IMR-90 (cell line): Measurements from ENCODE around the gene CTNND2. TPM values are rescaled to one million over a fixed set of nuclear protein-coding genes. Genes with fewer than 3 reads are reported as not detected.

Source experiments
- ATAC-seq: fragments of 200-7000 bp; cut with Tn5 transposase; 2 replicates; pipeline ENCODE4 v1.9.1; 2020; ENCODE audit warnings: low read depth, mild to moderate bottlenecking, moderate library complexity
- BruUV-seq: library from RNA; stranded (reverse); fragments of 400-500 nt; replicated peaks from 2 replicates; lab custom pipeline; 2021; lab: Mats Ljungman, UMichigan
- CTCF ChIA-PET: fragments of 300-600 bp; formaldehyde crosslinking; extraction: SDS; loops from one replicate; lab custom pipeline; 2021; ENCODE audit warnings: antibody characterized with exemption; lab: Yijun Ruan, JAX
- POLR2A ChIA-PET: fragments of 300-600 bp; sonication (Branson Sonifier 250); formaldehyde crosslinking; loops from one replicate; lab custom pipeline; 2022; ENCODE audit warnings: antibody characterized with exemption; ENCODE audit not compliant: unreplicated experiment; lab: Charles Lee
- DNase-seq: peaks from one replicate; pipeline ENCODE4 v3.0.0; 2013
- H2AFZ ChIP-seq: replicated peaks from 2 replicates; pipeline ENCODE3; 2013; ENCODE audit warnings: low read length, mild to moderate bottlenecking; ENCODE audit not compliant: poor library complexity
- H2AK5ac ChIP-seq: 2 replicates; pipeline ENCODE4 v1.6.1; 2013; ENCODE audit warnings: low read depth, low read length, inconsistent platforms
- H2AK9ac ChIP-seq: replicated peaks from 2 replicates; pipeline ENCODE3; 2013; ENCODE audit warnings: mild to moderate bottlenecking, low read depth, low read length, moderate library complexity; ENCODE audit not compliant: poor library complexity
- H2BK120ac ChIP-seq: 2 replicates; pipeline ENCODE4 v1.6.1; 2013; ENCODE audit warnings: low read depth, low read length, inconsistent platforms
- H2BK15ac ChIP-seq: 3 replicates; pipeline ENCODE4 v1.6.1; 2013; ENCODE audit warnings: low read depth, low read length, inconsistent platforms
- H2BK20ac ChIP-seq: 2 replicates; pipeline ENCODE4 v1.6.1; 2013; ENCODE audit warnings: low read depth, mild to moderate bottlenecking, inconsistent platforms, low read length, moderate library complexity
- H2BK5ac ChIP-seq: 2 replicates; pipeline ENCODE4 v1.6.1; 2013; ENCODE audit warnings: mild to moderate bottlenecking, low read depth, low read length, inconsistent platforms; ENCODE audit not compliant: poor library complexity, severe bottlenecking
- H3K14ac ChIP-seq: replicated peaks from 2 replicates; pipeline ENCODE4 v1.6.1; 2013; ENCODE audit warnings: low read depth, low read length, inconsistent platforms
- H3K18ac ChIP-seq: 2 replicates; pipeline ENCODE4 v1.6.1; 2013; ENCODE audit warnings: low read depth, low read length, control low read depth
- H3K23ac ChIP-seq: 2 replicates; pipeline ENCODE4 v1.6.1; 2013; ENCODE audit warnings: low read depth, low read length, inconsistent platforms
- H3K27ac ChIP-seq: 2 replicates; pipeline ENCODE4 v1.5.1; 2013; ENCODE audit warnings: mild to moderate bottlenecking, control low read depth, low read length; ENCODE audit not compliant: insufficient read depth
- H3K27me3 ChIP-seq: 2 replicates; pipeline ENCODE4 v1.6.1; 2013; ENCODE audit warnings: low read length; ENCODE audit not compliant: control insufficient read depth, insufficient read depth
- H3K36me3 ChIP-seq: 2 replicates; pipeline ENCODE4 v1.6.1; 2013; ENCODE audit warnings: low read length, mixed read lengths; ENCODE audit not compliant: control insufficient read depth, insufficient read depth
- H3K4ac ChIP-seq: 2 replicates; pipeline ENCODE4 v1.6.1; 2013; ENCODE audit warnings: low read depth, low read length, inconsistent platforms
- H3K4me1 ChIP-seq: 2 replicates; pipeline ENCODE4 v1.6.1; 2013; ENCODE audit warnings: low read length, mixed read lengths; ENCODE audit not compliant: control insufficient read depth, insufficient read depth
- H3K4me2 ChIP-seq: 2 replicates; pipeline ENCODE4 v1.6.1; 2013; ENCODE audit warnings: low read depth, mild to moderate bottlenecking, control low read depth, low read length, moderate library complexity
- H3K4me3 ChIP-seq: 2 replicates; pipeline ENCODE4 v1.5.1; 2013; ENCODE audit warnings: low read depth, mild to moderate bottlenecking, control low read depth, low read length, moderate library complexity; ENCODE audit not compliant: insufficient read depth
- H3K56ac ChIP-seq: 2 replicates; pipeline ENCODE4 v1.6.1; 2013; ENCODE audit warnings: low read length, inconsistent platforms; ENCODE audit not compliant: insufficient read depth; ENCODE audit errors: extremely low read depth
- H3K79me1 ChIP-seq, 2 experiments: 2 replicates each; pipeline ENCODE4 v1.6.1; 2013; ENCODE audit warnings: low read length in 2 of 2, inconsistent platforms in 1 of 2, low read depth in 1 of 2
- H3K9ac ChIP-seq: 2 replicates; pipeline ENCODE4 v1.6.1; 2013; ENCODE audit warnings: low read depth, low read length, control low read depth
- H3K9me1 ChIP-seq: 2 replicates; pipeline ENCODE4 v1.6.1; 2013; ENCODE audit warnings: low read length, inconsistent platforms; ENCODE audit not compliant: insufficient read depth
- H3K9me3 ChIP-seq: 2 replicates; pipeline ENCODE4 v1.6.1; 2013; ENCODE audit warnings: low read length; ENCODE audit not compliant: control insufficient read depth, insufficient read depth
- H4K20me1 ChIP-seq: 2 replicates; pipeline ENCODE4 v1.6.1; 2013; ENCODE audit warnings: low read length, inconsistent platforms; ENCODE audit not compliant: insufficient read depth
- H4K5ac ChIP-seq: 2 replicates; pipeline ENCODE4 v1.6.1; 2013; ENCODE audit warnings: mild to moderate bottlenecking, low read depth, low read length, control low read depth
- H4K8ac ChIP-seq, 2 experiments: 2 replicates each; pipeline ENCODE4 v1.6.1; 2013; ENCODE audit warnings: low read depth in 2 of 2, low read length in 2 of 2, control low read depth in 1 of 2, inconsistent platforms in 1 of 2
- H4K91ac ChIP-seq: 2 replicates; pipeline ENCODE4 v1.6.1; 2013; ENCODE audit warnings: low read depth, low read length, inconsistent platforms; ENCODE audit not compliant: insufficient read depth
- BHLHE40 ChIP-seq: fragments of 150-350 bp; IDR thresholded peaks from 2 replicates; pipeline ENCODE4 v1.6.1; 2016; ENCODE audit warnings: mild to moderate bottlenecking, low read depth, low read length
- CEBPB ChIP-seq: IDR thresholded peaks from 2 replicates; pipeline ENCODE4 v1.6.1; 2012; ENCODE audit warnings: low read depth, low read length, improper control_type of control experiment
- CHD1 ChIP-seq: IDR thresholded peaks from 2 replicates; pipeline ENCODE4 v1.6.1; 2012; ENCODE audit warnings: low read depth, low read length, improper control_type of control experiment
- FOS ChIP-seq: fragments of 150-350 bp; IDR thresholded peaks from 2 replicates; pipeline ENCODE4 v1.6.1; 2016; ENCODE audit warnings: low read depth, low read length
- MAFK ChIP-seq: IDR thresholded peaks from 2 replicates; pipeline ENCODE4 v1.6.1; 2012; ENCODE audit warnings: low read depth, low read length, improper control_type of control experiment
- MAZ ChIP-seq: IDR thresholded peaks from 2 replicates; pipeline ENCODE4 v1.6.1; 2012; ENCODE audit warnings: low read depth, mild to moderate bottlenecking, low read length, improper control_type of control experiment, moderate library complexity, borderline replicate concordance
- MXI1 ChIP-seq: IDR thresholded peaks from 2 replicates; pipeline ENCODE4 v1.6.1; 2012; ENCODE audit warnings: low read depth, mild to moderate bottlenecking, low read length, moderate library complexity, borderline replicate concordance
- NFE2L2 ChIP-seq: fragments of 150-350 bp; IDR thresholded peaks from 2 replicates; pipeline ENCODE4 v1.6.1; 2016; ENCODE audit warnings: low read depth, mild to moderate bottlenecking, low read length
- POLR2A ChIP-seq: IDR thresholded peaks from 2 replicates; pipeline ENCODE4 v1.6.1; 2012; ENCODE audit warnings: mild to moderate bottlenecking, low read depth, low read length
- RCOR1 ChIP-seq: IDR thresholded peaks from 2 replicates; pipeline ENCODE4 v1.6.1; 2012; ENCODE audit warnings: mild to moderate bottlenecking, low read length, improper control_type of control experiment; ENCODE audit not compliant: insufficient replicate concordance
- RFX5 ChIP-seq: IDR thresholded peaks from 2 replicates; pipeline ENCODE4 v1.8.0; 2012; ENCODE audit warnings: low read depth, mild to moderate bottlenecking, low read length, moderate library complexity
- SMC3 ChIP-seq: fragments of 150-350 bp; IDR thresholded peaks from 2 replicates; pipeline ENCODE4 v1.6.1; 2016; ENCODE audit warnings: low read depth, mild to moderate bottlenecking, antibody characterized with exemption, low read length, moderate library complexity
- USF2 ChIP-seq: fragments of 150-350 bp; IDR thresholded peaks from 2 replicates; pipeline ENCODE4 v1.6.1; 2017; ENCODE audit warnings: mild to moderate bottlenecking, antibody characterized with exemption, low read length, low read depth
- WGBS, 2 experiments: methylation state at CpG; one replicate each; pipeline versions ENCODE4 v1.1.5 to v1.1.7; 2013; ENCODE audit warnings: missing lambda C conversion rate in 2 of 2; ENCODE audit not compliant: insufficient read length in 1 of 2; ENCODE audit errors: extremely low coverage in 2 of 2; 5-methylcytosine and 5-hydroxymethylcytosine counted together
- dilution Hi-C: fragments of 300-500 bp; cut with HindIII; formaldehyde crosslinking; loops from one replicate; pipeline ENCODE4 v1.14.3; 2018; ENCODE audit warnings: low sequenced_read_pairs; ENCODE audit not compliant: unreplicated experiment
- in situ Hi-C: fragments of 300-500 bp; cut with MboI; formaldehyde crosslinking; loops from 3 replicates; pipeline ENCODE4 v1.14.3; 2019; ENCODE audit warnings: low sequenced_read_pairs, inconsistent platforms, mixed read lengths
- intact Hi-C: fragments of 100-400 bp; cut with micrococcal nuclease; formaldehyde crosslinking; loops from 2 replicates; pipeline ENCODE4 v1.10.0; 2022
- polyA plus RNA-seq, 3 experiments: library from polyadenylated mRNA; depleted of rRNA; stranded (reverse); fragments of >200 nt; gene quantifications; 2 replicates each; pipeline ENCODE4 v1.2.3, GENCODE V29; 2012; ENCODE audit warnings: low replicate concordance in 1 of 3
- total RNA-seq: library from RNA; depleted of rRNA; stranded (reverse); fragments of >200 nt; gene quantifications from 2 replicates; pipeline ENCODE4 v1.2.3, GENCODE V29; 2012
- TF ChIP-seq, protein P1 (sequence below): fragments of 150-350 bp; IDR thresholded peaks from 2 replicates; pipeline ENCODE4 v1.6.1; 2016; ENCODE audit warnings: low read depth, mild to moderate bottlenecking, low read length, moderate library complexity, borderline replicate concordance

CTNND2 gene
- total and polyA plus RNA-seq, 2 of the 4 experiments (the other 2 are of a cell fraction) = not detected

DNA sequence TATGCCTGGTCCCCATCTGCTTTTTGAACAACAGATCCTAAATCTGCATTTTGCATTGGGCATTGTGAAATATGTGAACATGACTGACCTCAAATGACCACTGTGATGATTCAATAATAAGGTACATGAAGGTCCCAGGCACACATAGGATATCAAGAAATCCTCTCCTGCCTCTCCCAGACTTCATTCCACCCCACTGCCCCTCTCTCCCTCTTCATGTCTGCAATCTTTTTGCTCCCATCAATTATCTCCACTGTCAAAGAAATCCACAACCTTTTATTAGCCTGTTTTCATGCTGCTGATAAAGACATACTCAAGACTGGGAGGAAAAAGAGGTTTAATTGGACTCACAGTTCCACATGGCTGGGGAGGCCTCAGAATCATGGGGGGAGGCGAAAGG lies 476.7 kb downstream of the CTNND2 start:
- H2AK5ac ChIP-seq = no peak overlapping the region
- H4K20me1 ChIP-seq = no peaks in the 10 kb centered on the region
- no peak overlapping the region for H3K18ac ChIP-seq
- H2BK15ac ChIP-seq = no peak overlapping the region
- no peak overlapping the region for H2BK120ac ChIP-seq
- H3K9ac ChIP-seq = no peak overlapping the region
- H4K91ac ChIP-seq = no peak overlapping the region
- no peak overlapping the region for H3K27ac ChIP-seq
- POLR2A ChIA-PET = no interaction called here
- no peak overlapping the region for H3K4me3 ChIP-seq
- in situ Hi-C loops (no loop called here), intact Hi-C loops (no loop called here), dilution Hi-C loops (no loop called here)
- H3K56ac ChIP-seq = no peak overlapping the region
- no peak overlapping the region for H2AFZ ChIP-seq
- no peak overlapping the region for H4K5ac ChIP-seq
- no peak overlapping the region for H2BK5ac ChIP-seq
- no peak overlapping the region for H3K4me2 ChIP-seq
- H3K79me1 ChIP-seq = no peaks in the 10 kb centered on the region
- H3K4me1 ChIP-seq = no peaks in the 10 kb centered on the region
- no peak overlapping the region for H3K14ac ChIP-seq
- no peak for DNase-seq
- H3K9me1 ChIP-seq = no peaks in the 10 kb centered on the region
- H3K4ac ChIP-seq = no peak overlapping the region
- H2AK9ac ChIP-seq = no peak overlapping the region
- H4K8ac ChIP-seq = no peak overlapping the region
- H3K36me3 ChIP-seq = no peaks in the 10 kb centered on the region
- H3K27me3 ChIP-seq = no peaks in the 10 kb centered on the region
- H3K9me3 ChIP-seq = peaks cover 3% of the 10 kb centered on the region; the same call in 1 of the 2 replicates
- ATAC-seq = no peak
- TF ChIP-seq BHLHE40 (no peak), FOS (no peak), USF2 (no peak), CEBPB (no peak), MXI1 (no peak), NFE2L2 (no peak), POLR2A (no peak), CHD1 (no peak), RFX5 (no peak), MAFK (no peak), RCOR1 (no peak), SMC3 (no peak), MAZ (no peak)
- TF ChIP-seq, protein P1, sequence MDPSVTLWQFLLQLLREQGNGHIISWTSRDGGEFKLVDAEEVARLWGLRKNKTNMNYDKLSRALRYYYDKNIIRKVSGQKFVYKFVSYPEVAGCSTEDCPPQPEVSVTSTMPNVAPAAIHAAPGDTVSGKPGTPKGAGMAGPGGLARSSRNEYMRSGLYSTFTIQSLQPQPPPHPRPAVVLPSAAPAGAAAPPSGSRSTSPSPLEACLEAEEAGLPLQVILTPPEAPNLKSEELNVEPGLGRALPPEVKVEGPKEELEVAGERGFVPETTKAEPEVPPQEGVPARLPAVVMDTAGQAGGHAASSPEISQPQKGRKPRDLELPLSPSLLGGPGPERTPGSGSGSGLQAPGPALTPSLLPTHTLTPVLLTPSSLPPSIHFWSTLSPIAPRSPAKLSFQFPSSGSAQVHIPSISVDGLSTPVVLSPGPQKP = no peak
- BruUV-seq = no TSS peak
- CTCF ChIA-PET = no interaction called here
- H3K23ac ChIP-seq = no peak overlapping the region
- no CpG with 5 or more reads among the region's 1 CpG for WGBS, 2 experiments
- no peak overlapping the region for H2BK20ac ChIP-seq
